ENCODE results near the gene ELFN1.
"Not testable (repeated sequence)": the region's sequence is repeated elsewhere in the genome, so short reads cannot be mapped to it uniquely, and the experiment has no call there.

ELFN1 gene

GRCh38 chr7:1753564-1753867 lies 83.4 kb downstream of the ELFN1 start:
- no peak for DNase-seq (ENCODE audit: low read depth in 3 of 3, low spot score in 1 of 3)

DNA sequence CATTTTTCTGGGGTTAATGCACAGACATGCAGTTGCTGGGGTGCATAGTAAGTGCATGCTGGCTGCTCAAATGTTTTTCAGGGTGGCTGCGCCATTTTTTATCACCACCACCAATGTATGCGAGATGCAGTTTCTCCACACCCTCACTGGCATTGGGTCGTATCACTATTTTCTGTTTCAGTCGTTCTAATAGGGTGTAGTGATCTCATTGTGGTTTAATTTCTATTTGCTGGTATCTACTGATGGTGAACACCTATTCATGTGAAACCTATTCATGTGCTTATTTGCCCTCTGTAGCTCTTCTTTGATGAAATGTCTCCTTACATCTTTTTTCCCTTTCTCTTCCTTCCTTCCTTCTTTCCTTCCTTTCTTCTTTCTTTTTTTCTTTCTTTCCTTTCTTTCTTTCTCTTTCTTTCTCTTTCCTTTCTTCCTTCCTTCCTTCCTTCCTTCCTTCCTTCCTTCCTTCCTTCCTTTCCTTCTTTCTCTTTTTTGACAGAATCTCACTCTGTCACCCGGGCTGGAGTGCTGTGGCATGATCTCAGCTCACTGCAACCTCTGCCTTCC lies 84.3 kb downstream of the ELFN1 start:
- no peak for DNase-seq (ENCODE audit: low read depth in 3 of 3, low spot score in 1 of 3)

- DNase-seq (ENCODE audit: low read depth in 3 of 3, low spot score in 1 of 3), result no peak
These were observed 85.9 kb downstream of the ELFN1 start for GRCh38 chr7:1755783-1756625.

- no peak for DNase-seq (ENCODE audit: low read depth in 3 of 3, low spot score in 1 of 3)
These were observed 87.5 kb downstream of the ELFN1 start for GRCh38 chr7:1757601-1758000.

- DNase-seq (ENCODE audit: low read depth in 3 of 3, low spot score in 1 of 3), result no peak
These were observed 88.2 kb downstream of the ELFN1 start for GRCh38 chr7:1758028-1758858.

DNA sequence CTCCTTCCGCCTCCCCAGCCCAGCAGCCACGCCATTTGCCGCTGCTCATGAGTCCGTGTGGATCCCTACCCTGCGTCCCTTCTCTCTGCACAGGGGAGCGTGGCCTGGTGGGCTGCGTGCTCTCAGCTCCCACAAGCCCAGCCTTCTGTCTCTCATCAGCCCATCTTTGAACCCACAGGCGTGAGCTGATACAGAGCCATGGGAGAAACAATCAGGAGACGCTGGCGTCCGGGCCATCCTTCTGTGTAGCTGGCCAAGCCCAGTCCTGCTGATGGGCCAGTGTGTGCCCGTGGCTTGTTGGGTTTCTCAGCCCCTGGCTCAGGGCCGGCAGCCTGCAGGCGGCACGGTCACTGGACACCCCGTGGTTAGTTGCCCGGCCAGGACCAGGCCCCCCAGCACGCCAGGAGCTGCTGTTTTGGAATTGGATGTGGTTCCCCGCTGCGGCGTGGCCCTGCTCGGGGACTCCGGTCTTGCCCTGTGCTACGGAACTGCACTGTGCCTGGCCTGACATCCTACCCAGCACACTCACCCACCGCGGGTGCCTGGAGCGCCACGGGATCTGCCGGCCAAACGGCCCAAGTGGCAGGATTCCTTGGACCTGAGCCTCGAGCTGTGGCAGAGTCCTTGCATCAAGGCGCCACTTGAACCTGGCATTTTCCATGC lies 88.9 kb downstream of the ELFN1 start:
- no peak for DNase-seq (ENCODE audit: low read depth in 3 of 3, low spot score in 1 of 3)

DNA sequence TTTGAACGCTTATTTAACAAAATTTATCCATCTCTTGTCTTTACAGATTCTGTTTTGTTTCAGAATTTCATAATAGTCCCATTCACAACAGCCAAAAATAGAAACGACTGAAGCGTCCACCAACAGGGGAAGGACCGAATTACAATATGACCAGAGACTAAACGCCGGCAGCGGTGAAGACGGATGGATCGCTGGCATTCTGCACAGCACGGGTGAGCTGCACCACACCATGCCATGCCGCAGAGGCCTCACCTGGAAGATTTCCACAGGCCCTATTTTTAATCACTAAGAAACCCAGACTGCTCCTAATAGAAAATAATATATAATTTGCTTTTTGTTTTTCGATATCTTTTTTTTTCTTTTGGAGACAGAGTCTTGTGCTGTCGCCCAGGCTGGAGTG lies 91.0 kb downstream of the ELFN1 start:
- no peak for DNase-seq (ENCODE audit: low read depth in 3 of 3, low spot score in 1 of 3)

GRCh38 chr7:1761774-1762173 lies 91.7 kb downstream of the ELFN1 start:
- DNase-seq (ENCODE audit: low read depth in 3 of 3, low spot score in 1 of 3), result no peak

GRCh38 chr7:1762238-1762945 lies 92.3 kb downstream of the ELFN1 start:
- DNase-seq (ENCODE audit: low read depth in 3 of 3, low spot score in 1 of 3), result no peak

DNA sequence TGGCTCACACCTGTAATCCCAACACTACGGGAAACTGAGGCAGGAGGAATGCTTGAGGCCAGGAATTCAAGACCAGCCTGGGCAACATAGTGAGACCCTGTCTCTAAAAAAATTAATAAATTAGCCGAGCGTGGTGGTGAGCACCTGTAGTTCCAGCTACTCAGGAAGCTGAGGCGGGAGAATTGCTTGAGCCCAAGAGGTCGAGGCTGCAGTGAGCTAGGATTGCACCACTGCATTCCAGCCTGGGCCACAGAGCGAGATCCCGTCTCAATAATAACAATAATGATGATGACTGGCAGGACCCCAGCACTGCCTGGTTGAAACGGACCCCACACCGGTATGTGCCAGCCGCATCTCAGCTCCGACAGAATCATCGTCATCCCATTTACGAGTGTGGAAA lies 93.0 kb downstream of the ELFN1 start:
- no peak for DNase-seq (ENCODE audit: low read depth in 3 of 3, low spot score in 1 of 3)

DNA sequence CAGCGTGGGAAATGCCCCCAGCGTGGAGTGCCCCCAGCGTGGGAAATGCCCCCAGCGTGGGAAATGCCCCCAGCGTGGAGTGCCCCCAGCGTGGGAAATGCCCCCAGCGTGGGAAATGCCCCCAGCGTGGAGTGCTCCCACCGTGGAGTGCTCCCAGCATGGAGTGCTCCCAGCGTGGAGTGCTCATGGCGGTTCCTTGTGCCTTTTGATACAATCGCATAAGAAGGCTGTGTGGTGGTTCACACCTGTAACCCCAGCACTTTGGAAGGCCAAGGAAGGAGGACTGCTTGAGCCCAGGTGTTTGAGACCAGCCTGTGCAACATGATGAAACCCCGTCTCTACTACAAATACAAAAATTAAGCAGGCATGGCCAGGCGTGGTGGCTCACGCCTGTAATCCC lies 93.8 kb downstream of the ELFN1 start:
- DNase-seq (ENCODE audit: low read depth in 3 of 3, low spot score in 1 of 3), result not testable (repeated sequence)

GRCh38 chr7:1765336-1765735 lies 95.3 kb downstream of the ELFN1 start:
- no peak for DNase-seq (ENCODE audit: low read depth in 3 of 3, low spot score in 1 of 3)

GRCh38 chr7:1767524-1767923 lies 97.4 kb downstream of the ELFN1 start:
- no peak for DNase-seq (ENCODE audit: low read depth in 3 of 3, low spot score in 1 of 3)

GRCh38 chr7:1768832-1769231 lies 98.8 kb downstream of the ELFN1 start:
- no peak for DNase-seq (ENCODE audit: low read depth in 3 of 3, low spot score in 1 of 3)

GRCh38 chr7:1769286-1770200 lies 99.5 kb downstream of the ELFN1 start:
- no peak for DNase-seq (ENCODE audit: low read depth in 3 of 3, low spot score in 1 of 3)

GRCh38 chr7:1770331-1770730 lies 100.3 kb downstream of the ELFN1 start:
- no peak for DNase-seq (ENCODE audit: low read depth in 3 of 3, low spot score in 1 of 3)

- no peak for DNase-seq (ENCODE audit: low read depth in 3 of 3, low spot score in 1 of 3)
These were observed 105.3 kb downstream of the ELFN1 start for GRCh38 chr7:1775389-1775788.

GRCh38 chr7:1777122-1777521 lies 107.0 kb downstream of the ELFN1 start:
- no peak for DNase-seq (ENCODE audit: low read depth in 3 of 3, low spot score in 1 of 3)

DNA sequence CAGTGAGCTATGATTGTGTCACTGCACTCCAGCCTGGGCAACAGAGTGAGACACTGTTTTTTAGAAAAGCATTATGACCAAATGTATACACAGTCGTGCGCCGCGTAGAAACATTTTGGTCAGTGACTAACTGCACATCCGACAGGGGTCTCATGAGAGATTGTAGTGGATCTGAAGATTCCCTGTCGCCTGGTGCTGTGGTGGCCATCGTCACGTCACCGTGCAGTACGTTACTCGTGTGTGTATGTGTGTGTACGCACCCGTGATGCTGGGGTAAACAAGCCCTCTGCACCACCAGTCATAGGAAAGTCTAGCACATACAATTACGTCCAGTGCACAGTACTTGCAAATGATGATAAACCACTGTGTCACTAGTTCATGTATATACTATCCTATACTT lies 109.4 kb downstream of the ELFN1 start:
- no peak for DNase-seq (ENCODE audit: low read depth in 3 of 3, low spot score in 1 of 3)

DNA sequence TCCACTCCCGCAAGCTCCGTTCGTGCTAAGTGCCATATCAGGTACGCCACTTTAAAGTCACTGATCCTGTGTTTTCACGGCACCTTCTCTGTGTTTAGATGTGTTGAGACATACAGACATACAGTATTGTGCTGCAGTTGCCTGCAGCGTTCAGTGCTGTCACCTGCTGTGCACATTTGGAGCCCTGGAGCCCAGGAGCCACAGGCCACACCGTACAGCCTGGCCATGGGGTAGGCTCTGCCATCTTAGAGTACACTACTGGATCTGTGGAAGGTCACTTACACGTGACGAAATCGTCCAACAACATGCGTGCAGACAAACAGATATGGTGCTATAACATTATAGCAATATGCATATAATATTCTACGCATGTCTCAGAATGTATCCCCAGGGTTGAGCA lies 111.3 kb downstream of the ELFN1 start:
- DNase-seq (ENCODE audit: low read depth in 3 of 3, low spot score in 1 of 3), result no peak

Data from stimulated activated CD4-positive, alpha-beta T cell treated with anti-CD3 and anti-CD28 coated beads, TNF-alpha, amount 100 ng/mL, for 1 hour (primary cell).